ENCODE results near the gene VPS35L. TPM values are rescaled to one million over a fixed set of nuclear protein-coding genes. Genes with fewer than 3 reads are reported as not detected.
A peak's percentile ranks its signal among the peaks of the same experiment; 100 is the strongest.

VPS35L gene
- total and polyA plus RNA-seq, 2 of the 13 experiments (the other 11 are each of a cell fraction or from before 2014, with no cell fraction given), result 1.4 to 1.6 TPM

- no peak for TF ChIP-seq RNF219 (CRISPR knock-in tag; IDR thresholded peaks at IDR 0.05)
- TF ChIP-seq ZMYM3 (CRISPR knock-in tag; IDR thresholded peaks at IDR 0.05), result peak; percentile 87
- TF ChIP-seq ZNF18 (CRISPR knock-in tag; IDR thresholded peaks at IDR 0.05; ENCODE audit: insufficient replicate concordance), result peak; percentile 46
- TF ChIP-seq ZNF510 (CRISPR knock-in tag; IDR thresholded peaks at IDR 0.05; ENCODE audit: low read depth), result no peak
- peak; percentile 9; the same call in 1 of the 2 replicates for TF ChIP-seq THRA (CRISPR knock-in tag; IDR thresholded peaks at IDR 0.05; ENCODE audit: borderline replicate concordance)
- TF ChIP-seq REXO4 (CRISPR knock-in tag; IDR thresholded peaks at IDR 0.05; ENCODE audit: borderline replicate concordance), result no peak
- TF ChIP-seq ERF (CRISPR knock-in tag; IDR thresholded peaks at IDR 0.05), result peak; percentile 91; the same call in 1 of the 2 replicates
- TF ChIP-seq NFE2L1 (CRISPR knock-in tag; IDR thresholded peaks at IDR 0.05; ENCODE audit: borderline replicate concordance), result peak; percentile 89; the same call in 1 of the 2 replicates
- no peak for TF ChIP-seq SOX6 (IDR thresholded peaks at IDR 0.05)
- TF ChIP-seq SOX6 (CRISPR knock-in tag; IDR thresholded peaks at IDR 0.05), result peak; percentile 72
- TF ChIP-seq BCL6 (CRISPR knock-in tag; IDR thresholded peaks at IDR 0.05), result 0 out of 2 replicates have a peak, but pooled peaks have one; percentile 7
- no peak for TF ChIP-seq SNAPC5 (CRISPR knock-in tag; IDR thresholded peaks at IDR 0.05; ENCODE audit: borderline replicate concordance)
- TF ChIP-seq ZNF280D (CRISPR knock-in tag; IDR thresholded peaks at IDR 0.05), result peak; percentile 97
- no peak for TF ChIP-seq PBX2 (CRISPR knock-in tag; IDR thresholded peaks at IDR 0.05)
- peak; percentile 80; the same call in 1 of the 2 replicates for TF ChIP-seq REPIN1 (CRISPR knock-in tag; IDR thresholded peaks at IDR 0.05; ENCODE audit: borderline replicate concordance, low read depth)
- TF ChIP-seq JUND (CRISPR knock-in tag; IDR thresholded peaks at IDR 0.05), result peak; percentile 84
- peak; percentile 81; the same call in 1 of the 2 replicates for TF ChIP-seq MIXL1 (CRISPR knock-in tag; IDR thresholded peaks at IDR 0.05)
Measured at GRCh38 chr16:19555186-19555937, at the start of gene VPS35L (continued).

Data from HepG2 (cell line).